CD14-positive monocyte (primary cell): Measurements from ENCODE around the gene SFMBT2. TPM values are rescaled to one million over a fixed set of nuclear protein-coding genes. Genes with fewer than 3 reads are reported as not detected.

Experiments
- DNase-seq, 3 donors: peaks; one replicate each; pipeline ENCODE4 v3.0.0-alpha.2; 2011 to 2022
- H2AFZ ChIP-seq: 2 replicates; pipeline ENCODE4 v1.6.0; 2012; ENCODE audit warnings: mild to moderate bottlenecking, low read depth, low read length, inconsistent platforms; ENCODE audit not compliant: insufficient read depth, poor library complexity, severe bottlenecking
- H3K27ac ChIP-seq, 2 donors: 1 replicate in 1 of 2; 2 replicates in 1 of 2; pipeline ENCODE4 v1.5.1; 2012 to 2013; ENCODE audit warnings: low read length in 2 of 2, control low read depth in 1 of 2, inconsistent platforms in 1 of 2, low read depth in 1 of 2, mild to moderate bottlenecking in 1 of 2
- H3K27me3 ChIP-seq, 2 donors: one replicate each; pipeline versions ENCODE4 v1.6.0 to v1.6.1; 2011 to 2013; ENCODE audit warnings: low read length in 2 of 2; ENCODE audit not compliant: control insufficient read depth in 2 of 2, insufficient read depth in 2 of 2
- H3K36me3 ChIP-seq, 2 donors: replicated peaks in 1 of 2; 1 replicate in 1 of 2; 2 replicates in 1 of 2; pipeline versions ENCODE4 v1.5.1 to v1.6.1; 2012 to 2013; ENCODE audit warnings: low read length in 2 of 2, control low read depth in 1 of 2, inconsistent platforms in 1 of 2, mild to moderate bottlenecking in 1 of 2; ENCODE audit not compliant: insufficient read depth in 2 of 2, control insufficient read depth in 1 of 2
- H3K4me1 ChIP-seq, 2 donors: 1 replicate in 1 of 2; 2 replicates in 1 of 2; pipeline versions ENCODE4 v1.5.1 to v1.6.1; 2012 to 2013; ENCODE audit warnings: low read length in 2 of 2, control low read depth in 1 of 2, inconsistent platforms in 1 of 2, mild to moderate bottlenecking in 1 of 2, moderate library complexity in 1 of 2; ENCODE audit not compliant: insufficient read depth in 2 of 2, control insufficient read depth in 1 of 2
- H3K4me2 ChIP-seq: replicated peaks from 2 replicates; pipeline ENCODE3; 2012; ENCODE audit warnings: low read length, moderate library complexity, mild to moderate bottlenecking; ENCODE audit not compliant: poor library complexity, severe bottlenecking; ENCODE audit errors: extremely low read depth
- H3K4me3 ChIP-seq, 3 experiments: fragments of 200-600 bp in 1 of 3; sonication (generic) in 1 of 3; replicated peaks in 1 of 3; 1 replicate in 2 of 3; 2 replicates in 1 of 3; pipeline ENCODE4 v1.5.1; 2011 to 2013; ENCODE audit warnings: low read length in 3 of 3, mild to moderate bottlenecking in 3 of 3, control low read depth in 2 of 3, low read depth in 2 of 3, inconsistent platforms in 1 of 3, moderate library complexity in 1 of 3
- H3K79me2 ChIP-seq: 2 replicates; pipeline ENCODE4 v1.6.0; 2012; ENCODE audit warnings: mild to moderate bottlenecking, control low read depth, inconsistent platforms, low read length, moderate library complexity; ENCODE audit not compliant: insufficient read depth
- H3K9ac ChIP-seq: 2 replicates; pipeline ENCODE4 v1.6.0; 2017; ENCODE audit warnings: low read length, mild to moderate bottlenecking; ENCODE audit not compliant: insufficient read depth, poor library complexity, severe bottlenecking
- H3K9me3 ChIP-seq, 2 donors: replicated peaks in 1 of 2; 1 replicate in 1 of 2; 2 replicates in 1 of 2; pipeline versions ENCODE4 v1.5.1 to v1.6.1; 2012 to 2013; ENCODE audit warnings: low read length in 2 of 2, control low read depth in 1 of 2; ENCODE audit not compliant: control insufficient read depth in 1 of 2, insufficient read depth in 1 of 2
- H4K20me1 ChIP-seq: 2 replicates; pipeline ENCODE4 v1.6.0; 2012; ENCODE audit warnings: mild to moderate bottlenecking, low read length, control low read depth, moderate library complexity; ENCODE audit not compliant: insufficient read depth
- H3K27ac Mint-ChIP-seq, 7 donors: one replicate each; pipeline ENCODE4 v1.8.0; 2020; ENCODE audit warnings: mild to moderate bottlenecking in 7 of 7, mixed read lengths in 7 of 7, moderate library complexity in 6 of 7, inconsistent platforms in 2 of 7
- H3K27me3 Mint-ChIP-seq, 3 donors: one replicate each; pipeline ENCODE4 v1.8.0; 2021 to 2022; ENCODE audit warnings: low read depth in 3 of 3, mild to moderate bottlenecking in 3 of 3, mixed read lengths in 3 of 3, moderate library complexity in 3 of 3, inconsistent platforms in 1 of 3
- H3K36me3 Mint-ChIP-seq, 2 donors: one replicate each; pipeline ENCODE4 v1.8.0; 2020; ENCODE audit warnings: mixed read lengths in 2 of 2, inconsistent platforms in 1 of 2, mild to moderate bottlenecking in 1 of 2
- H3K4me1 Mint-ChIP-seq: one replicate; pipeline ENCODE4 v1.8.0; 2020; ENCODE audit warnings: mild to moderate bottlenecking, mixed read lengths
- H3K4me3 Mint-ChIP-seq, 2 donors: one replicate each; pipeline ENCODE4 v1.8.0; 2020; ENCODE audit warnings: mild to moderate bottlenecking in 2 of 2, mixed read lengths in 2 of 2, moderate library complexity in 1 of 2
- H3K9me3 Mint-ChIP-seq, 7 donors: one replicate each; pipeline ENCODE4 v1.8.0; 2020 to 2022; ENCODE audit warnings: mixed read lengths in 7 of 7, mild to moderate bottlenecking in 6 of 7, moderate library complexity in 6 of 7, inconsistent platforms in 2 of 7
- CTCF ChIP-seq: fragments of 200-600 bp; IDR thresholded peaks from one replicate; pipeline ENCODE4 v1.8.0; 2022; ENCODE audit warnings: antibody characterized with exemption, mild to moderate bottlenecking
- WGBS: methylation state at CpG from one replicate; pipeline ENCODE4 v1.1.5; 2013; ENCODE audit warnings: missing lambda C conversion rate; ENCODE audit not compliant: insufficient coverage; 5-methylcytosine and 5-hydroxymethylcytosine counted together
- intact Hi-C, 2 donors: fragments of 100-400 bp; cut with micrococcal nuclease; formaldehyde crosslinking; loops; one replicate each; pipeline versions ENCODE4 v1.15.0 to v1.15.1; 2023
- polyA plus RNA-seq, 3 donors: library from polyadenylated mRNA; depleted of rRNA in 1 of 3; unstranded in 2 of 3; stranded (reverse) in 1 of 3; fragments of 300-500 nt in 2 of 3; fragments of >200 nt in 1 of 3; fragmentation: Illumina TruSeq in 2 of 3; gene quantifications; 1 replicate in 2 of 3; 2 replicates in 1 of 3; pipeline ENCODE4 v1.2.3, GENCODE V29; 2012 to 2021

Gene SFMBT2
- polyA plus RNA-seq, 3 donors, result 0.53 to 10.9 (median 1.6) TPM

GRCh38 chr10:7409045-7409731 is 1.6 kb downstream of the SFMBT2 start:
- Mint-ChIP-seq H3K27me3 (peaks cover 26 to 60% (median 47%) of the 10 kb centered on the region in 3 donors), H3K36me3 (peaks cover 0 to 4% of the 10 kb centered on the region in 2 donors), H3K4me1 (peaks cover 62% of the 10 kb centered on the region), H3K4me3 (peak overlapping the region; percentile 98), H3K9me3 (peaks cover 0 to 14% (median 3%) of the 10 kb centered on the region in 7 donors), H3K27ac (peak overlapping the region in 6 of 7 donors; percentile 27 to 86 (median 74))
- Histone ChIP-seq H2AFZ (peak overlapping the region; percentile 85), H3K79me2 (peaks cover 70% of the 10 kb centered on the region), H3K9me3 (no peaks in the 10 kb centered on the region), H3K27me3 (peaks cover 17 to 33% of the 10 kb centered on the region in 2 donors), H3K4me1 (peaks cover 49 to 65% of the 10 kb centered on the region in 2 donors), H4K20me1 (no peaks in the 10 kb centered on the region), H3K4me3 (peak overlapping the region; percentile 76 to 91 (median 81)), H3K9ac (peak overlapping the region; percentile 71), H3K36me3 (no peaks in the 10 kb centered on the region), H3K4me2 (peak overlapping the region; percentile 98), H3K27ac (peak overlapping the region in 1 of 2 donors; percentile 65)
- intact Hi-C loops, result loop anchor here (5.0 to 10.0 kb wide), 2 partner anchors 224 to 287 kb away; no protein-coding TSS in a partner anchor
- no peak for TF ChIP-seq CTCF
- peak in 2 of 3 donors; percentile 15 to 40 for DNase-seq
- 0% methylated on average over 30 of the region's 38 CpGs for WGBS

- H3K9me3 ChIP-seq, result no peaks in the 10 kb centered on the region
- peak overlapping the region; percentile 85 for H2AFZ ChIP-seq
- H3K36me3 Mint-ChIP-seq, result peaks cover 0 to 2% of the 10 kb centered on the region in 2 donors
- under 1% methylated on average over 58 of the region's 65 CpGs for WGBS
- H3K27me3 Mint-ChIP-seq, result peaks cover 24 to 55% (median 41%) of the 10 kb centered on the region in 3 donors
- H3K9me3 Mint-ChIP-seq, result peaks cover 0 to 14% (median 3%) of the 10 kb centered on the region in 7 donors
- H3K4me3 ChIP-seq, result peak overlapping the region; percentile 76 to 91 (median 81)
- no peaks in the 10 kb centered on the region for H3K36me3 ChIP-seq
- intact Hi-C loops, result loop anchor here (5.0 to 10.0 kb wide), 2 partner anchors 224 to 286 kb away; no protein-coding TSS in a partner anchor
- H3K4me1 ChIP-seq, result peaks cover 55 to 72% of the 10 kb centered on the region in 2 donors
- DNase-seq, result peak in 2 of 3 donors; percentile 40 to 50
- no peaks in the 10 kb centered on the region for H4K20me1 ChIP-seq
- peaks cover 77% of the 10 kb centered on the region for H3K79me2 ChIP-seq
- peak overlapping the region in 6 of 7 donors; percentile 68 to 86 (median 74) for H3K27ac Mint-ChIP-seq
- H3K4me3 Mint-ChIP-seq, result peak overlapping the region; percentile 98
- H3K27me3 ChIP-seq, result peaks cover 12 to 26% of the 10 kb centered on the region in 2 donors
- H3K27ac ChIP-seq, result peak overlapping the region in 1 of 2 donors; percentile 65
- TF ChIP-seq CTCF, result peak; percentile 66
- H3K9ac ChIP-seq, result peak overlapping the region; percentile 71
- H3K4me2 ChIP-seq, result peak overlapping the region; percentile 98
- peaks cover 67% of the 10 kb centered on the region for H3K4me1 Mint-ChIP-seq
These were observed 2.4 kb downstream of the SFMBT2 start for GRCh38 chr10:7408291-7409044.
